ENCODE measurements around the gene NLRC3. TPM values are rescaled to one million over a fixed set of nuclear protein-coding genes. Genes with fewer than 3 reads are reported as not detected.

The NLRC3 gene
- total RNA-seq, 1 donor from 2014 or later = not detected

DNA sequence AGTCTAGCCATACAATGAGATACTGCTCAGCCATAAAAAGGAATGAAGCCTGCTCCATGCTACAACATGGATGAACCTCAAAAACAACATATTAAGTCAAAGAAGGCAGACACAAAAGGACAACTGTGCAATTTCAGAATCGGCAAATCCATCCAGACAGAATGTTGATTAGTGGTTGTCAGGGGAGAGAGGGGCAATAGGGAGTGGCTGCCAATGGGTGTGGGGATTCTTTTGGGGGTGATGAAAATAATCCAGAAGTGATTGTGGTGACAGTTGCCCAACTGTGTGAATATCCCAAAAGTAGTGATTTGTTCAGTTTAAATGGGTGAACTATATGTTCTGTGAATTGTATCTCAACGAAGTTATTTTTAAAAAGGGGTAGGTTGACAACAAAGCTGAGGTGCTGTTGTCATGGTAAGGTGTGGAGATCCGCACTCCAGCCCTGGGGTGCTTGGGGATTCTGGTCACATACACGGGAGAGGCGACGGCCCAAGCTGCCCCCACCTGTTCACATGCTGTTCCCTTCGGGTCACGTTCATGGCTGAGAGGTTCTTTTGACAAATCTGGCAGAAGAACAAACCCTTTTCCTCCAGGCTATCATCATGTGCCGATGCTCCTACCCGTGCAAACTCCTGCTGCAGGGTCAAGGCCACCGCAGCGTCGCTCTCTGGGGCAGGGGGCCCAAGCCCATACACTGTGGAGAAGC is 24.6 kb upstream of the NLRC3 start:
- no peak overlapping the region for H3K4me3 Mint-ChIP-seq (ENCODE audit: unreplicated experiment)
- TF ChIP-seq CTCF (IDR thresholded peaks at IDR 0.05) = no peak
- no peaks in the 10 kb centered on the region for H3K27me3 Mint-ChIP-seq (ENCODE audit: unreplicated experiment)
- no peaks in the 10 kb centered on the region for H3K4me1 Mint-ChIP-seq (ENCODE audit: unreplicated experiment)
- DNase-seq (ENCODE audit: extremely low spot score, unreplicated experiment) = no peak
- no peak overlapping the region for H3K27ac Mint-ChIP-seq (ENCODE audit: unreplicated experiment)
- H3K9me3 Mint-ChIP-seq (ENCODE audit: unreplicated experiment) = no peaks in the 10 kb centered on the region
- peaks cover 25% of the 10 kb centered on the region for H3K36me3 Mint-ChIP-seq (ENCODE audit: unreplicated experiment)

DNA sequence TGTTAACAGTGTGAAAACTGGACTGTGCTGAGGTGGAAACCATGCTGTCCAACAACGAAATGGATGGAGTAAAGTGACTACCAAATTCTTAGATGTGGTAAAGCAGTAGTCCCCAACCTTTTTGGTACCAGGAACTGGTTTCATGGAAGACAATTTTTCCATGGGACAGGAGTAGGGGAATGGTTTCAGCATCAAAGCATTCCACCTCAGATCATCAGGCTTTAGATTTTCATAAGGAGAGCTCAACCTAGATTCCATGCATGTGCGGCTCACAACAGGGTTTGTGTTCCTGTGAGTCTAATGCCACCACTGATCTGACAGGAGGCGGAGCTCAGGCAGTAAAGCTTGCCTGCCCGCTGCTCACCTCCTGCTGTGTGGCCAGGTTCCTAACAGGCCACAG is 22.7 kb upstream of the NLRC3 start:
- Mint-ChIP-seq H3K4me1 (ENCODE audit: unreplicated experiment) (no peaks in the 10 kb centered on the region), H3K36me3 (ENCODE audit: unreplicated experiment) (peaks cover 23% of the 10 kb centered on the region), H3K27me3 (ENCODE audit: unreplicated experiment) (no peaks in the 10 kb centered on the region), H3K4me3 (ENCODE audit: unreplicated experiment) (no peak overlapping the region), H3K9me3 (ENCODE audit: unreplicated experiment) (no peaks in the 10 kb centered on the region), H3K27ac (ENCODE audit: unreplicated experiment) (no peak overlapping the region)
- TF ChIP-seq CTCF (IDR thresholded peaks at IDR 0.05) = no peak
- DNase-seq (ENCODE audit: extremely low spot score, unreplicated experiment) = no peak

GRCh38 chr16:3599121-3599520 is 21.9 kb upstream of the NLRC3 start:
- Mint-ChIP-seq H3K36me3 (ENCODE audit: unreplicated experiment) (peaks cover 23% of the 10 kb centered on the region), H3K9me3 (ENCODE audit: unreplicated experiment) (no peaks in the 10 kb centered on the region), H3K4me3 (ENCODE audit: unreplicated experiment) (no peak overlapping the region), H3K27ac (ENCODE audit: unreplicated experiment) (no peak overlapping the region), H3K4me1 (ENCODE audit: unreplicated experiment) (no peaks in the 10 kb centered on the region), H3K27me3 (ENCODE audit: unreplicated experiment) (no peaks in the 10 kb centered on the region)
- no peak for TF ChIP-seq CTCF (IDR thresholded peaks at IDR 0.05)
- DNase-seq (ENCODE audit: extremely low spot score, unreplicated experiment) = no peak

DNA sequence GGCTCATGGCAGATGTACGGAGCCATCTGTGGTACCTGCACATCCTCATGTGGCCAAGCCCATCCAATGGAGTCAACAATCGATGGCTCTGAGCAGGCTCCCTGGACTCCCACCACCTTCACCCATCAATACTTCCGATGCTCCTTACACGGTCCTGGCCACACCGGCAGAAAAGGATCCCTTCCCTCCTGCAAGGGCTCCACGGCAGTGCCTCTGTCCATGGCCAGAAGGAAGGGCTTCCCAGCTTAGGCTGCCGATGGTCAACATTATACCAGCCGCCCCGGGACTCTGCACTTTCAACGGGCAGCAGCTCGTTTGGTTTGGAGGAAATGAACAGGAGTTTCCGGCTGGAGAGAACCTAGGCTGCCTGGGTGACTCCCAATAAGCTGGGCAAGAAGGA is 21.0 kb upstream of the NLRC3 start:
- H3K27me3 Mint-ChIP-seq (ENCODE audit: unreplicated experiment) = no peaks in the 10 kb centered on the region
- H3K9me3 Mint-ChIP-seq (ENCODE audit: unreplicated experiment) = no peaks in the 10 kb centered on the region
- no peak for TF ChIP-seq CTCF (IDR thresholded peaks at IDR 0.05)
- peaks cover 23% of the 10 kb centered on the region for H3K36me3 Mint-ChIP-seq (ENCODE audit: unreplicated experiment)
- no peak for DNase-seq (ENCODE audit: extremely low spot score, unreplicated experiment)
- no peaks in the 10 kb centered on the region for H3K4me1 Mint-ChIP-seq (ENCODE audit: unreplicated experiment)
- no peak overlapping the region for H3K27ac Mint-ChIP-seq (ENCODE audit: unreplicated experiment)
- H3K4me3 Mint-ChIP-seq (ENCODE audit: unreplicated experiment) = no peak overlapping the region

DNA sequence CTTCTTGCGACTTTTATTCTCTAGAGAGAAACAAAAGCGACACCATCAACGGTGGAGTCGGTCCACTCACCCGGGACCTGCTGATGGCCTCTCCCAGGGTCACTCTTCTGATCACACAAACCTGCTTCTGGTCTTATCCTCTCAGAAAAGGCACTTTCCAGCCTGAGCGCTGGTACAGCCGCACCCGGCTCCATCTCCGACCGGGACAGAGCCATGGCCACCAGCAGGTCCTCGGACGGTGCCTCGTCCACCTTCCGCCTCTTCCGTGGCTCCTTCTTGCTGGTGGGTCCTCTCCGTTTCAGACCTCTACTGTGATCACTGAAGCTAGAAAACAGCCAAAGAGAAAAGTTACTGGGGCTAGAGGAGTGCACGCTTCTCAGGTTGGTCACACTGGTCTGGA is 20.5 kb upstream of the NLRC3 start:
- no peaks in the 10 kb centered on the region for H3K27me3 Mint-ChIP-seq (ENCODE audit: unreplicated experiment)
- no peak overlapping the region for H3K4me3 Mint-ChIP-seq (ENCODE audit: unreplicated experiment)
- no peak for DNase-seq (ENCODE audit: extremely low spot score, unreplicated experiment)
- H3K9me3 Mint-ChIP-seq (ENCODE audit: unreplicated experiment) = no peaks in the 10 kb centered on the region
- H3K27ac Mint-ChIP-seq (ENCODE audit: unreplicated experiment) = no peak overlapping the region
- no peaks in the 10 kb centered on the region for H3K4me1 Mint-ChIP-seq (ENCODE audit: unreplicated experiment)
- H3K36me3 Mint-ChIP-seq (ENCODE audit: unreplicated experiment) = peaks cover 23% of the 10 kb centered on the region
- TF ChIP-seq CTCF (IDR thresholded peaks at IDR 0.05) = no peak
